22Rv1 (cell line): Measurements from ENCODE around the gene PMM2.
"Not testable (repeated sequence)": the region's sequence is repeated elsewhere in the genome, so short reads cannot be mapped to it uniquely, and the experiment has no call there.

ENCODE experiments used
- ZFX ChIP-seq: fragments of 450-650 bp; IDR thresholded peaks from 2 replicates; pipeline ENCODE4 v1.6.1; 2017; ENCODE audit warnings: antibody characterized with exemption, borderline replicate concordance
- TF ChIP-seq, protein P1 (sequence below): fragments of 450-650 bp; IDR thresholded peaks from 2 replicates; pipeline ENCODE4 v1.5.1; 2017; ENCODE audit warnings: mild to moderate bottlenecking

- TF ChIP-seq, protein P1, sequence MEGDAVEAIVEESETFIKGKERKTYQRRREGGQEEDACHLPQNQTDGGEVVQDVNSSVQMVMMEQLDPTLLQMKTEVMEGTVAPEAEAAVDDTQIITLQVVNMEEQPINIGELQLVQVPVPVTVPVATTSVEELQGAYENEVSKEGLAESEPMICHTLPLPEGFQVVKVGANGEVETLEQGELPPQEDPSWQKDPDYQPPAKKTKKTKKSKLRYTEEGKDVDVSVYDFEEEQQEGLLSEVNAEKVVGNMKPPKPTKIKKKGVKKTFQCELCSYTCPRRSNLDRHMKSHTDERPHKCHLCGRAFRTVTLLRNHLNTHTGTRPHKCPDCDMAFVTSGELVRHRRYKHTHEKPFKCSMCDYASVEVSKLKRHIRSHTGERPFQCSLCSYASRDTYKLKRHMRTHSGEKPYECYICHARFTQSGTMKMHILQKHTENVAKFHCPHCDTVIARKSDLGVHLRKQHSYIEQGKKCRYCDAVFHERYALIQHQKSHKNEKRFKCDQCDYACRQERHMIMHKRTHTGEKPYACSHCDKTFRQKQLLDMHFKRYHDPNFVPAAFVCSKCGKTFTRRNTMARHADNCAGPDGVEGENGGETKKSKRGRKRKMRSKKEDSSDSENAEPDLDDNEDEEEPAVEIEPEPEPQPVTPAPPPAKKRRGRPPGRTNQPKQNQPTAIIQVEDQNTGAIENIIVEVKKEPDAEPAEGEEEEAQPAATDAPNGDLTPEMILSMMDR: not testable (repeated sequence)
- TF ChIP-seq ZFX: not testable (repeated sequence)
Observed at GRCh38 chr16:8875317-8875716, 77.7 kb downstream of the PMM2 start.
